ENCODE measurements around the gene ZNF569. TPM values are rescaled to one million over a fixed set of nuclear protein-coding genes. Genes with fewer than 3 reads are reported as not detected.
"Not testable (repeated sequence)": the region's sequence is repeated elsewhere in the genome, so short reads cannot be mapped to it uniquely, and the experiment has no call there.

The ZNF569 gene
- total RNA-seq, 2 donors from 2014 or later = 1.3 to 2.3 TPM

GRCh38 chr19:37412700-37413099 is 54.5 kb downstream of the ZNF569 start:
- Histone ChIP-seq H3K27me3 (no peaks in the 10 kb centered on the region), H3K36me3 (replicated peaks in 1 of 2; ENCODE audit: insufficient read depth in 1 of 2, low read depth in 2 of 2) (no peaks in the 10 kb centered on the region), H3K9me3 (peaks cover 0 to 60% (median 10%) of the 10 kb centered on the region in 3 donors), H3K4me3 (no peak overlapping the region), H3K4me1 (no peaks in the 10 kb centered on the region), H3K27ac (no peak overlapping the region)
- 85 to 95% methylated on average over 2 of the region's 2 CpGs for WGBS, 2 donors
- ATAC-seq = no peak
- DNase-seq = no peak
- intact Hi-C loops (cut with DNase I) = no loop called here
- no peak for TF ChIP-seq POLR2A (IDR thresholded peaks at IDR 0.05)
- TF ChIP-seq CTCF (IDR thresholded peaks at IDR 0.05) = no peak

GRCh38 chr19:37406140-37406846 is 61.0 kb downstream of the ZNF569 start:
- H3K27me3 ChIP-seq; DNase-seq; H3K4me3 ChIP-seq; intact Hi-C loops (cut with DNase I); H3K4me1 ChIP-seq; ATAC-seq; H3K27ac ChIP-seq; H3K36me3 ChIP-seq (replicated peaks in 1 of 2; ENCODE audit: insufficient read depth in 1 of 2, low read depth in 2 of 2): not testable (repeated sequence)
- 72 to 80% methylated on average over 6 of the region's 6 CpGs for WGBS, 2 donors
- H3K9me3 ChIP-seq = peaks cover 0 to 40% (median 6%) of the 10 kb centered on the region in 3 donors

GRCh38 chr19:37403403-37403802 is 63.8 kb downstream of the ZNF569 start:
- intact Hi-C loops (cut with DNase I) = no loop called here
- no peak for DNase-seq

GRCh38 chr19:37401078-37401477 is 66.2 kb downstream of the ZNF569 start:
- no peak for DNase-seq
- 82 to 95% methylated on average over 1 of the region's 1 CpG for WGBS, 2 donors
- Histone ChIP-seq H3K36me3 (replicated peaks in 1 of 2; ENCODE audit: insufficient read depth in 1 of 2, low read depth in 2 of 2) (no peaks in the 10 kb centered on the region), H3K4me1 (no peaks in the 10 kb centered on the region), H3K4me3 (no peak overlapping the region), H3K27ac (no peak overlapping the region), H3K9me3 (peaks cover 0 to 47% (median 0%) of the 10 kb centered on the region in 3 donors), H3K27me3 (no peaks in the 10 kb centered on the region)
- TF ChIP-seq CTCF (IDR thresholded peaks at IDR 0.05) (no peak), POLR2A (IDR thresholded peaks at IDR 0.05) (no peak)
- intact Hi-C loops (cut with DNase I) = no loop called here
- ATAC-seq = no peak

More at GRCh38 chr19:37403403-37403802, 63.8 kb downstream of the ZNF569 start:
- WGBS, 2 donors = 38 to 65% methylated on average over 20 to 33 of the region's 34 CpGs
- Histone ChIP-seq H3K36me3 (replicated peaks in 1 of 2; ENCODE audit: insufficient read depth in 1 of 2, low read depth in 2 of 2) (no peaks in the 10 kb centered on the region), H3K27ac (no peak overlapping the region), H3K27me3 (no peaks in the 10 kb centered on the region), H3K9me3 (peaks cover 0 to 52% (median 0%) of the 10 kb centered on the region in 3 donors), H3K4me1 (no peaks in the 10 kb centered on the region), H3K4me3 (no peak overlapping the region)
- TF ChIP-seq CTCF (IDR thresholded peaks at IDR 0.05) (no peak), POLR2A (IDR thresholded peaks at IDR 0.05) (no peak)
- ATAC-seq = no peak

- H3K4me1 ChIP-seq; H3K27ac ChIP-seq; DNase-seq; H3K4me3 ChIP-seq; ATAC-seq; intact Hi-C loops (cut with DNase I); H3K27me3 ChIP-seq: not testable (repeated sequence)
- 96 to 99% methylated on average over 6 of the region's 6 CpGs for WGBS, 2 donors
- Histone ChIP-seq H3K9me3 (peaks cover 0 to 64% (median 6%) of the 10 kb centered on the region in 3 donors), H3K36me3 (replicated peaks in 1 of 2; ENCODE audit: insufficient read depth in 1 of 2, low read depth in 2 of 2) (peaks cover 11 to 12% of the 10 kb centered on the region in 2 donors)
Measured at GRCh38 chr19:37391399-37391798, 75.8 kb downstream of the ZNF569 start.

- no peak overlapping the region for H3K27ac ChIP-seq
- peaks cover 20 to 21% of the 10 kb centered on the region in 2 donors for H3K36me3 ChIP-seq (replicated peaks in 1 of 2; ENCODE audit: insufficient read depth in 1 of 2, low read depth in 2 of 2)
- TF ChIP-seq CTCF (IDR thresholded peaks at IDR 0.05) = no peak
- no peak for TF ChIP-seq POLR2A (IDR thresholded peaks at IDR 0.05)
- H3K4me1 ChIP-seq = no peaks in the 10 kb centered on the region
- no peaks in the 10 kb centered on the region for H3K27me3 ChIP-seq
- 94 to 98% methylated on average over 4 of the region's 4 CpGs for WGBS, 2 donors
- H3K4me3 ChIP-seq = no peak overlapping the region
- H3K9me3 ChIP-seq = peaks cover 0 to 78% (median 0%) of the 10 kb centered on the region in 3 donors
- intact Hi-C loops (cut with DNase I) = no loop called here
- ATAC-seq (no peak), DNase-seq (no peak)
Measured at GRCh38 chr19:37389234-37389633, 78.0 kb downstream of the ZNF569 start.

All from body of pancreas (tissue), 4 donors.